Thyroid gland (tissue), 4 donors: Measurements from ENCODE around the gene HSPA1B. TPM values are rescaled to one million over a fixed set of nuclear protein-coding genes. Genes with fewer than 3 reads are reported as not detected.
A peak's percentile ranks its signal among the peaks of the same experiment; 100 is the strongest.

Experiments
- DNase-seq, 2 donors: peaks; one replicate each; pipeline ENCODE4 v3.0.0-alpha.2; 2019
- H3K27ac ChIP-seq, 3 donors: fragments of 200-600 bp; sonication (generic); 1 replicate in 2 of 3; 2 replicates in 1 of 3; pipeline ENCODE4 v1.5.1; 2016 to 2019; ENCODE audit warnings: mild to moderate bottlenecking in 1 of 3, moderate library complexity in 1 of 3
- H3K27me3 ChIP-seq: fragments of 200-600 bp; sonication (generic); one replicate; pipeline ENCODE4 v1.5.1; 2019
- H3K36me3 ChIP-seq, 2 donors: fragments of 200-600 bp; sonication (generic); one replicate each; pipeline ENCODE4 v1.5.1; 2016 to 2019
- H3K4me1 ChIP-seq, 2 donors: fragments of 200-600 bp; sonication (generic); one replicate each; pipeline ENCODE4 v1.5.1; 2017 to 2019
- H3K4me3 ChIP-seq, 3 donors: fragments of 200-600 bp; sonication (generic); replicated peaks in 1 of 3; 1 replicate in 2 of 3; 2 replicates in 1 of 3; pipeline ENCODE4 v1.5.1; 2016; ENCODE audit warnings: mild to moderate bottlenecking in 1 of 3
- H3K9me3 ChIP-seq: fragments of 200-600 bp; sonication (generic); one replicate; pipeline ENCODE4 v1.5.1; 2017
- POLR2A ChIP-seq, 2 donors: fragments of 450-650 bp; IDR thresholded peaks; one replicate each; pipeline ENCODE4 v1.6.1; 2017; ENCODE audit warnings: antibody characterized with exemption in 2 of 2, mild to moderate bottlenecking in 2 of 2, moderate library complexity in 1 of 2
- WGBS, 2 donors: methylation state at CpG; one replicate each; pipeline ENCODE4 v1.1.5; 2017; 5-methylcytosine and 5-hydroxymethylcytosine counted together
- intact Hi-C: fragments of 100-400 bp; cut with DNase I; formaldehyde crosslinking; loops from one replicate; pipeline ENCODE4 v1.15.1; 2023
- total RNA-seq, 4 donors: library from RNA; depleted of rRNA; stranded (reverse); fragments of >200 nt; gene quantifications; one replicate each; pipeline ENCODE4 v1.2.3, GENCODE V29; 2016
- TF ChIP-seq, protein P1 (sequence below), 6 experiments: fragments of 200-600 bp in 3 of 6; fragments of 450-650 bp in 3 of 6; sonication (generic) in 3 of 6; IDR thresholded peaks; one replicate each; pipeline ENCODE4 v1.5.1; 2016 to 2019; ENCODE audit warnings: antibody characterized with exemption in 6 of 6, mild to moderate bottlenecking in 2 of 6, inconsistent platforms in 1 of 6, moderate library complexity in 1 of 6

Gene HSPA1B
- 100 to 1,000 TPM; 194 to 330 (median 256) TPM for total RNA-seq

DNA sequence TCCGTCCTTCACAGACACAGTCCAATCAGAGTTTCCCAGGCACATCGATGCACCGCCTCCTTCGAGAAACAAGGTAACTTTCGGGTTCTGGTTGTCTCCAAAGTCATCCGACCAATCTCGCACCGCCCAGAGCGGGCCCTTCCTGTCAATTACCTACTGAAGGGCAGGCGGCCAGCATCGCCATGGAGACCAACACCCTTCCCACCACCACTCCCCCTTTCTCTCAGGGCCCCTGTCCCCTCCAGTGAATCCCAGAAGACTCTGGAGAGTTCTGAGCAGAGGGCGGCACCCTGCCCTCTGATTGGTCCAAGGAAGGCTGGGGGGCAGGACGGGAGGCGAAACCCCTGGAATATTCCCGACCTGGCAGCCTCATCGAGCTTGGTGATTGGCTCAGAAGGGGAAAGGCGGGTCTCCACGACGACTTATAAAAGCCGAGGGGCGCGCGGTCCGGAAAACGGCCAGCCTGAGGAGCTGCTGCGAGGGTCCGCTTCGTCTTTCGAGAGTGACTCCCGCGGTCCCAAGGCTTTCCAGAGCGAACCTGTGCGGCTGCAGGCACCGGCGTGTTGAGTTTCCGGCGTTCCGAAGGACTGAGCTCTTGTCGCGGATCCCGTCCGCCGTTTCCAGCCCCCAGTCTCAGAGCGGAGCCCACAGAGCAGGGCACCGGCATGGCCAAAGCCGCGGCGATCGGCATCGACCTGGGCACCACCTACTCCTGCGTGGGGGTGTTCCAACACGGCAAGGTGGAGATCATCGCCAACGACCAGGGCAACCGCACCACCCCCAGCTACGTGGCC, at the start of gene HSPA1B:
HSPA1B (plus strand) TSS at position 453 of the 794 bp plus-strand sequence; CDS start at position 666, 213 bp downstream.
- 0 to 2% methylated on average over 24 to 27 of the region's 56 CpGs for WGBS, 2 donors
- H3K27ac ChIP-seq = peak within 1 kb of the TSS; percentile 99 to 100 (median 99)
- intact Hi-C loops = no loop called here
- no peaks in the 10 kb centered on the region for H3K36me3 ChIP-seq
- DNase-seq = peak; percentile 100
- TF ChIP-seq POLR2A (IDR thresholded peaks at IDR 0.05) = peak; percentile 100
- TF ChIP-seq, protein P1, sequence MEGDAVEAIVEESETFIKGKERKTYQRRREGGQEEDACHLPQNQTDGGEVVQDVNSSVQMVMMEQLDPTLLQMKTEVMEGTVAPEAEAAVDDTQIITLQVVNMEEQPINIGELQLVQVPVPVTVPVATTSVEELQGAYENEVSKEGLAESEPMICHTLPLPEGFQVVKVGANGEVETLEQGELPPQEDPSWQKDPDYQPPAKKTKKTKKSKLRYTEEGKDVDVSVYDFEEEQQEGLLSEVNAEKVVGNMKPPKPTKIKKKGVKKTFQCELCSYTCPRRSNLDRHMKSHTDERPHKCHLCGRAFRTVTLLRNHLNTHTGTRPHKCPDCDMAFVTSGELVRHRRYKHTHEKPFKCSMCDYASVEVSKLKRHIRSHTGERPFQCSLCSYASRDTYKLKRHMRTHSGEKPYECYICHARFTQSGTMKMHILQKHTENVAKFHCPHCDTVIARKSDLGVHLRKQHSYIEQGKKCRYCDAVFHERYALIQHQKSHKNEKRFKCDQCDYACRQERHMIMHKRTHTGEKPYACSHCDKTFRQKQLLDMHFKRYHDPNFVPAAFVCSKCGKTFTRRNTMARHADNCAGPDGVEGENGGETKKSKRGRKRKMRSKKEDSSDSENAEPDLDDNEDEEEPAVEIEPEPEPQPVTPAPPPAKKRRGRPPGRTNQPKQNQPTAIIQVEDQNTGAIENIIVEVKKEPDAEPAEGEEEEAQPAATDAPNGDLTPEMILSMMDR (IDR thresholded peaks at IDR 0.05) = peak in 1 of 6 experiments; percentile 11
- H3K4me1 ChIP-seq = peaks cover 50 to 53% of the 10 kb centered on the region in 2 donors
- H3K4me3 ChIP-seq = peak within 1 kb of the TSS in 2 of 3 donors; percentile 55 to 70
- no peaks in the 10 kb centered on the region for H3K27me3 ChIP-seq
- no peaks in the 10 kb centered on the region for H3K9me3 ChIP-seq

DNA sequence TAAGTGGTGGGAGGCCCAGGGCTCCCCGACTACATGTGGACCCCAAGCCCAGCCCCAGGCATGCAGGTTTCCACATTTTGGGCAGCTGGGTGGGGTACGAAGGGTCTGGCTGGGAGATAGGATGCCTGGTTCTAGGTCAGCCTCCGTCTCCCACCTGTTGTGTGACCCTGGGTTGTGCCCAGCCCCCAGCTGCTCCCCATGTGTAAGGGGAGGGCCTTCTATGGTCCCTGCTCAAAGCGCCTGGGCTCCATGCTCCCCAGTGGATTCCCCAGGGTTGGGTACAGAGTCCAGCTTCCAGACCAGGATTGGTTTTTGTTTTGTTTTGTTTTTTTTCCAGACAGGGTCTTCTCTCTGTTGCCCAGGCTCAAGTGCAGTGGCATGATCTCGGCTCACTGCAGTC, 49.3 kb upstream of the HSPA1B start:
- Histone ChIP-seq H3K27ac (no peak overlapping the region), H3K36me3 (peaks cover 41 to 42% of the 10 kb centered on the region in 2 donors), H3K27me3 (no peaks in the 10 kb centered on the region), H3K4me3 (no peak overlapping the region), H3K4me1 (peaks cover 8 to 14% of the 10 kb centered on the region in 2 donors), H3K9me3 (no peaks in the 10 kb centered on the region)
- intact Hi-C loops = no loop called here
- TF ChIP-seq POLR2A (IDR thresholded peaks at IDR 0.05) = no peak
- TF ChIP-seq, protein P1 (IDR thresholded peaks at IDR 0.05) = no peak
- WGBS, 2 donors = 89 to 94% methylated on average over 4 to 5 of the region's 5 CpGs
- DNase-seq = no peak

DNA sequence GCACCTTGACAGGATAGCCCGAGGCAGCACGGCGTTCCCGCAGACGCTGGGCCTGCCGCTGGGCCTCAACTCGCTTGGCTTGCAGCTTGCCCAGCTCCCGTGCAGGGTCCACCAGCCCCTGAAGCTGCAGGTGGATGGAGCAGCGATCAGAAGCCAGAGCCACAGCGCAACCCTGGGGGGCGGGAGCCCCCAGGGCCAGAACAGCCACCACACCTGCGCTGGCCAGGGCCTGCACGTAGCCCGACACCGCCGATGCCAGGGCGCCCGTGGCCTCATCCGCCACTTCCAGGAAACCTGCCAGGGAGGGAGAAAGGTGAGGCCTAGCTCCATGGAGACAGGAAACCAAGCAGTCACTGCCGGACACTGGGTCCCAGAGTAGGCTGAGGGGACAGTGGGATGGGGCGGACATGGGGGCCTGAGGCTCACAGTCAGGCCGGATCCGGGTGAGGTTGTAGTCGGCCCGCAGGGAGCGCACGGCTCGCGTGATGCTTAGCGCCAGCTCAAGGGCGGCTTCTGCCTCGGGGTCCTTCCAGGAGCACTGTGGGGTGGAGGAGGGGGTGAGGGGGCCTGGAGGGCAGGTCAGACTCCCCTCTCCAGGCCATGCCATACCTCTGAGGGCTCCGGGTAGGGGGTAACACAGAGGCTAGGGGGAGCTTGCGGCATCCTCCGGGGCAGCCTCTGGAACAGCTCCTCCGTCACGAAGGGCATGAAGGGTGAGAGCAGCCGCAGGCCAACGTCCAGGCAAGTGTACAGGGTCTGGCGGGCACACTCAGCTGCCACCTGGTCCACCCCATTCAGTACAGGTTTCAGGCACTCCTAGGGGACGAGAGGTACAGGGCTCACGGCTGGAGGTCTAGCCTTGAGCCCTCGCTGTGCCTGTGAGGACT, 48.3 kb upstream of the HSPA1B start:
- H3K27me3 ChIP-seq = no peaks in the 10 kb centered on the region
- no peaks in the 10 kb centered on the region for H3K9me3 ChIP-seq
- peaks cover 8 to 14% of the 10 kb centered on the region in 2 donors for H3K4me1 ChIP-seq
- peaks cover 42 to 47% of the 10 kb centered on the region in 2 donors for H3K36me3 ChIP-seq
- no peak overlapping the region for H3K27ac ChIP-seq
- WGBS, 2 donors = 91 to 94% methylated on average over 23 to 29 of the region's 43 CpGs
- TF ChIP-seq, protein P1 (IDR thresholded peaks at IDR 0.05) = no peak
- no peak for TF ChIP-seq POLR2A (IDR thresholded peaks at IDR 0.05)
- intact Hi-C loops = no loop called here
- no peak for DNase-seq
- H3K4me3 ChIP-seq = no peak overlapping the region

DNA sequence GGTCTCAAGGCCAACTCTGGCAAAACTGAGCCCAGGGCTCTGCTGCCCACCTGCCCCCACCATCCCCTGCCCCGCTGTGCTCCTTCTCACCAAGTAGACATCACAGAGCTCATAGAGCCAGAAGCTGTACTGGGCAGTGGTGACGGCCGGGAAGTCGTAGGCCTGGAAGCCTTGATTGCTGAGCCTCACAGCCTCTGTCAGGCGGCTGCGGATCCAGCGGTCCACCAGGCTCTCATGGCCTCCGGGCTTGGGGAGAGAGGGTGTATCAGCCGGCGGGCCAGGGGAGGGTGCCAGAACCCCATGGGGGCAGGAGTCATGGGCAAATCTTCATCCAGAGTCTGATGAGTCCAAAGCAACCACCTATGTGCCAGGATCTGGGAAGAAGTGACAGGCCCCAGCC, 47.6 kb upstream of the HSPA1B start:
- H3K9me3 ChIP-seq = no peaks in the 10 kb centered on the region
- TF ChIP-seq, protein P1 (IDR thresholded peaks at IDR 0.05) = no peak
- TF ChIP-seq POLR2A (IDR thresholded peaks at IDR 0.05) = no peak
- peaks cover 8 to 14% of the 10 kb centered on the region in 2 donors for H3K4me1 ChIP-seq
- no peak overlapping the region for H3K27ac ChIP-seq
- intact Hi-C loops = no loop called here
- WGBS, 2 donors = 90 to 94% methylated on average over 2 to 8 of the region's 10 CpGs
- H3K27me3 ChIP-seq = no peaks in the 10 kb centered on the region
- H3K36me3 ChIP-seq = peaks cover 49 to 54% of the 10 kb centered on the region in 2 donors
- H3K4me3 ChIP-seq = no peak overlapping the region
- no peak for DNase-seq
